HepG2 (cell line): ENCODE measurements around the gene PSMD5. TPM values are rescaled to one million over a fixed set of nuclear protein-coding genes. Genes with fewer than 3 reads are reported as not detected.
A peak's percentile ranks its signal among the peaks of the same experiment; 100 is the strongest.

Source experiments
- ATF4 ChIP-seq, 2 experiments: fragments of 450-650 bp in 1 of 2; sonication (generic) in 1 of 2; formaldehyde crosslinking; IDR thresholded peaks; 2 replicates each; pipeline versions ENCODE4 v1.5.0 to v1.8.0; 2020 to 2022; ENCODE audit warnings: mild to moderate bottlenecking in 1 of 2, missing genetic modification reagents in 1 of 2
- BCL3 ChIP-seq: sonication (generic); formaldehyde crosslinking; IDR thresholded peaks from 2 replicates; pipeline ENCODE4 v1.5.1; 2020; ENCODE audit warnings: mild to moderate bottlenecking, missing genetic modification reagents, moderate library complexity
- FOXO1 ChIP-seq: sonication (generic); formaldehyde crosslinking; IDR thresholded peaks from 2 replicates; pipeline ENCODE4 v1.4.0; 2020; ENCODE audit warnings: missing genetic modification reagents
- HES4 ChIP-seq: sonication (generic); formaldehyde crosslinking; IDR thresholded peaks from 2 replicates; pipeline ENCODE4 v1.9.0; 2021; ENCODE audit warnings: mild to moderate bottlenecking, missing genetic modification reagents, borderline replicate concordance
- HNF1A ChIP-seq, 2 experiments: sonication (generic) in 1 of 2; formaldehyde crosslinking in 1 of 2; IDR thresholded peaks; 2 replicates each; pipeline versions ENCODE4 v1.4.0 to v1.6.1; 2016 to 2020; ENCODE audit warnings: borderline replicate concordance in 1 of 2, low read depth in 1 of 2, mild to moderate bottlenecking in 1 of 2, missing genetic modification reagents in 1 of 2
- HNF1B ChIP-seq: sonication (generic); formaldehyde crosslinking; IDR thresholded peaks from 2 replicates; pipeline ENCODE4 v1.5.1; 2020; ENCODE audit warnings: mild to moderate bottlenecking, moderate library complexity, missing genetic modification reagents
- IKZF4 ChIP-seq: sonication (generic); formaldehyde crosslinking; IDR thresholded peaks from 2 replicates; pipeline ENCODE4 v1.5.1; 2020; ENCODE audit warnings: borderline replicate concordance, mild to moderate bottlenecking, low read depth, missing genetic modification reagents; ENCODE audit errors: not compliant biosample characterization
- MAFK ChIP-seq, 2 experiments: IDR thresholded peaks in 1 of 2; conservative IDR thresholded peaks in 1 of 2; 2 replicates each; pipeline ENCODE4 v1.6.1; 2011; ENCODE audit warnings: improper control_type of control experiment in 2 of 2, low read length in 2 of 2
- MED13 ChIP-seq: sonication (generic); formaldehyde crosslinking; IDR thresholded peaks from 2 replicates; pipeline ENCODE4 v1.5.0; 2020; ENCODE audit warnings: missing genetic modification reagents
- NFYC ChIP-seq: IDR thresholded peaks from 2 replicates; pipeline ENCODE4 v1.6.1; 2016; ENCODE audit warnings: missing genetic modification reagents, missing compliant biosample characterization
- SOX5 ChIP-seq: IDR thresholded peaks from 2 replicates; pipeline ENCODE4 v1.6.1; 2016; ENCODE audit warnings: borderline replicate concordance
- ZFP91 ChIP-seq: sonication (generic); formaldehyde crosslinking; IDR thresholded peaks from 2 replicates; pipeline ENCODE4 v1.9.0; 2022; ENCODE audit warnings: missing genetic modification reagents, mild to moderate bottlenecking, borderline replicate concordance
- ZNF264 ChIP-seq: sonication (generic); formaldehyde crosslinking; IDR thresholded peaks from 2 replicates; pipeline ENCODE4 v1.4.0; 2020; ENCODE audit warnings: missing genetic modification reagents
- ZNF34 ChIP-seq: sonication (generic); formaldehyde crosslinking; IDR thresholded peaks from 2 replicates; pipeline ENCODE4 v1.4.0; 2020; ENCODE audit warnings: mild to moderate bottlenecking, missing genetic modification reagents, borderline replicate concordance
- ZNF780A ChIP-seq: sonication (generic); formaldehyde crosslinking; IDR thresholded peaks from 2 replicates; pipeline ENCODE4 v1.8.0; 2022; ENCODE audit warnings: mild to moderate bottlenecking, missing genetic modification reagents, moderate library complexity
- ZNF83 ChIP-seq: sonication (generic); formaldehyde crosslinking; IDR thresholded peaks from 2 replicates; pipeline ENCODE4 v1.4.0; 2020; ENCODE audit warnings: missing genetic modification reagents, mild to moderate bottlenecking, borderline replicate concordance
- polyA plus RNA-seq, 8 experiments: library from polyadenylated mRNA; depleted of rRNA in 3 of 8; stranded (reverse) in 7 of 8; unstranded in 1 of 8; fragments of >200 nt; fragmentation: Illumina TruSeq in 4 of 8; extraction: Trizol in 4 of 8; gene quantifications; 2 replicates each; pipeline versions ENCODE4 v1.2.1 to v1.2.3, GENCODE V29; 2011 to 2016; ENCODE audit warnings: low read depth in 4 of 8, missing spikeins in 1 of 8, mixed read lengths in 1 of 8; ENCODE audit not compliant: insufficient read depth in 1 of 8
- total RNA-seq, 5 experiments: library from RNA; depleted of rRNA; stranded (reverse); fragments of >200 nt; fragmentation: Illumina TruSeq; extraction: Trizol; gene quantifications; 2 replicates each; pipeline ENCODE4 v1.2.3, GENCODE V29; 2016; ENCODE audit warnings: low read depth in 1 of 5

PSMD5 gene
- total and polyA plus RNA-seq, 2 of the 13 experiments (the other 11 are each of a cell fraction or from before 2014, with no cell fraction given), result 12.7 to 18.1 TPM

GRCh38 chr9:120842685-120843485 is at the start of gene PSMD5 (continued):
- TF ChIP-seq HNF1B (CRISPR knock-in tag), result peak; percentile 80; the same call in 1 of the 2 replicates
- no peak for TF ChIP-seq ZNF780A
- peak in 1 of 2 experiments; percentile 77; a peak in 2 of 4 replicates for TF ChIP-seq ATF4 (CRISPR knock-in tag; IDR thresholded peaks at IDR 0.05)
- no peak for TF ChIP-seq MED13 (CRISPR knock-in tag)
- no peak for TF ChIP-seq HNF1A (IDR thresholded peaks at IDR 0.05; ENCODE audit: low read depth)
- 0 out of 2 replicates have a peak, but pooled peaks have one; percentile 8 for TF ChIP-seq HNF1A (CRISPR knock-in tag; IDR thresholded peaks at IDR 0.05; ENCODE audit: borderline replicate concordance)
- peak; percentile 75 for TF ChIP-seq ZFP91
- peak; percentile 19; the same call in 1 of the 2 replicates for TF ChIP-seq FOXO1 (CRISPR knock-in tag)
- TF ChIP-seq MAFK (conservative IDR thresholded peaks at IDR 0.05 in 1 of 2, IDR thresholded peaks at IDR 0.05 in 1 of 2; ENCODE audit: low read length in 2 of 2), result no peak
- TF ChIP-seq ZNF264, result 0 out of 2 replicates have a peak, but pooled peaks have one; percentile 58
- 0 out of 2 replicates have a peak, but pooled peaks have one; percentile 48 for TF ChIP-seq ZNF83
- TF ChIP-seq HES4 (CRISPR knock-in tag), result no peak; the same call in 1 of the 2 replicates
- peak; percentile 63 for TF ChIP-seq NFYC (CRISPR knock-in tag)
- peak; percentile 31 for TF ChIP-seq SOX5 (CRISPR knock-in tag)
- TF ChIP-seq BCL3 (CRISPR knock-in tag), result no peak
- no peak for TF ChIP-seq ZNF34 (CRISPR knock-in tag)
- no peak for TF ChIP-seq IKZF4 (CRISPR knock-in tag)
